Ovary (tissue), 9 donors: ENCODE data around the gene HIVEP3. TPM values are rescaled to one million over a fixed set of nuclear protein-coding genes. Genes with fewer than 3 reads are reported as not detected.

Experiments
- DNase-seq, 5 donors: peaks; one replicate each; pipeline ENCODE4 v3.0.0-alpha.2; 2019 to 2020
- H3K27ac ChIP-seq, 2 donors: fragments of 200-600 bp; one replicate each; pipeline versions ENCODE4 v1.5.1 to v1.8.0; 2019 to 2022
- H3K27me3 ChIP-seq: fragments of 200-600 bp; one replicate; pipeline ENCODE4 v1.8.0; 2022
- H3K36me3 ChIP-seq: fragments of 200-600 bp; sonication (generic); one replicate; pipeline ENCODE4 v1.5.1; 2019
- H3K4me1 ChIP-seq: one replicate; pipeline ENCODE4 v1.8.1; 2013; ENCODE audit warnings: mild to moderate bottlenecking, moderate library complexity; ENCODE audit not compliant: insufficient read depth
- H3K4me3 ChIP-seq: fragments of 200-600 bp; sonication (generic); one replicate; pipeline ENCODE4 v1.5.1; 2017
- H3K9me3 ChIP-seq, 2 donors: fragments of 200-600 bp in 1 of 2; sonication (generic) in 1 of 2; one replicate each; pipeline versions ENCODE4 v1.5.1 to v1.8.1; 2013 to 2019; ENCODE audit warnings: mild to moderate bottlenecking in 1 of 2, moderate library complexity in 1 of 2
- EP300 ChIP-seq: sonication (generic); formaldehyde crosslinking; IDR thresholded peaks from one replicate; pipeline ENCODE4 v1.6.1; 2017; ENCODE audit warnings: antibody characterized with exemption
- POLR2A ChIP-seq: fragments of 450-650 bp; IDR thresholded peaks from one replicate; pipeline ENCODE4 v1.6.1; 2017; ENCODE audit warnings: antibody characterized with exemption, mild to moderate bottlenecking, moderate library complexity
- WGBS, 3 donors: extraction: QIAGEN DNeasy Blood & Tissue Kit in 1 of 3; methylation state at CpG; one replicate each; pipeline versions ENCODE4 v1.1.5 to v1.1.7; 2013 to 2017; 5-methylcytosine and 5-hydroxymethylcytosine counted together
- intact Hi-C, 4 donors: fragments of 100-400 bp; cut with DNase I; formaldehyde crosslinking; loops; one replicate each; pipeline versions ENCODE4 v1.11.0 to v1.15.1; 2022 to 2023
- polyA plus RNA-seq, 2 donors: library from polyadenylated mRNA; stranded (reverse); fragments of 200-250 nt in 1 of 2; fragments of 350-450 nt in 1 of 2; fragmentation: Illumina TruSeq in 1 of 2; extraction: RNeasy Lipid Tissue Mini Kit (QIAGEN cat#74804) in 1 of 2; gene quantifications; one replicate each; pipeline ENCODE4 v1.2.3, GENCODE V29; 2013 to 2014
- total RNA-seq, 7 donors: library from RNA; depleted of rRNA in 2 of 7; stranded (reverse); fragments of >200 nt in 2 of 7; fragmentation: NEBNext Ultra II Directional in 3 of 7; extraction: Animal tissue kit (Norgen Biotek cat#: 25700) in 3 of 7; gene quantifications; one replicate each; pipeline versions ENCODE4 v1.1.0 to v1.2.4, GENCODE V29; 2016 to 2023
- TF ChIP-seq, protein P1 (sequence below), 3 donors: fragments of 450-650 bp in 2 of 3; fragments of 200-600 bp in 1 of 3; IDR thresholded peaks; one replicate each; pipeline versions ENCODE4 v1.5.1 to v1.8.0; 2016 to 2022; ENCODE audit warnings: antibody characterized with exemption in 3 of 3, mild to moderate bottlenecking in 1 of 3
- donor health status: DM: no; HTN: no; CAD: no; lungs with moderate emphysema.
- donor health status: DM: no; HTN: no; CAD: no.
- donor health status: Bipolar disorder and iron deficiency.
- donor health status: DM: yes; HTN: yes; CAD: no.
- donor health status: DM: no; HTN: no; CAD: no.
- donor health status: DM: yes; HTN: yes; CAD: no.

The HIVEP3 gene
- total and polyA plus RNA-seq, 9 donors: 3.0 to 7.5 (median 5.2) TPM

- H3K4me3 ChIP-seq: no peak overlapping the region
- DNase-seq: no peak
- H3K36me3 ChIP-seq: no peaks in the 10 kb centered on the region
- no peaks in the 10 kb centered on the region for H3K9me3 ChIP-seq
- H3K4me1 ChIP-seq: peaks cover 11% of the 10 kb centered on the region
- TF ChIP-seq, protein P1, sequence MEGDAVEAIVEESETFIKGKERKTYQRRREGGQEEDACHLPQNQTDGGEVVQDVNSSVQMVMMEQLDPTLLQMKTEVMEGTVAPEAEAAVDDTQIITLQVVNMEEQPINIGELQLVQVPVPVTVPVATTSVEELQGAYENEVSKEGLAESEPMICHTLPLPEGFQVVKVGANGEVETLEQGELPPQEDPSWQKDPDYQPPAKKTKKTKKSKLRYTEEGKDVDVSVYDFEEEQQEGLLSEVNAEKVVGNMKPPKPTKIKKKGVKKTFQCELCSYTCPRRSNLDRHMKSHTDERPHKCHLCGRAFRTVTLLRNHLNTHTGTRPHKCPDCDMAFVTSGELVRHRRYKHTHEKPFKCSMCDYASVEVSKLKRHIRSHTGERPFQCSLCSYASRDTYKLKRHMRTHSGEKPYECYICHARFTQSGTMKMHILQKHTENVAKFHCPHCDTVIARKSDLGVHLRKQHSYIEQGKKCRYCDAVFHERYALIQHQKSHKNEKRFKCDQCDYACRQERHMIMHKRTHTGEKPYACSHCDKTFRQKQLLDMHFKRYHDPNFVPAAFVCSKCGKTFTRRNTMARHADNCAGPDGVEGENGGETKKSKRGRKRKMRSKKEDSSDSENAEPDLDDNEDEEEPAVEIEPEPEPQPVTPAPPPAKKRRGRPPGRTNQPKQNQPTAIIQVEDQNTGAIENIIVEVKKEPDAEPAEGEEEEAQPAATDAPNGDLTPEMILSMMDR (IDR thresholded peaks at IDR 0.05): no peak
- TF ChIP-seq POLR2A: no peak
- no peak for TF ChIP-seq EP300
- H3K27ac ChIP-seq: no peak overlapping the region
- intact Hi-C loops: no loop called here
- H3K27me3 ChIP-seq: no peaks in the 10 kb centered on the region
These were observed 39.1 kb downstream of the HIVEP3 start for GRCh38 chr1:41879617-41880016.

- Histone ChIP-seq H3K4me1 (peaks cover 11% of the 10 kb centered on the region), H3K9me3 (no peaks in the 10 kb centered on the region), H3K27me3 (no peaks in the 10 kb centered on the region), H3K36me3 (no peaks in the 10 kb centered on the region), H3K27ac (no peak overlapping the region), H3K4me3 (no peak overlapping the region)
- no peak for TF ChIP-seq EP300
- TF ChIP-seq POLR2A: no peak
- TF ChIP-seq, protein P1 (IDR thresholded peaks at IDR 0.05): no peak
- intact Hi-C loops: no loop called here
- 96 to 97% (median 96%) methylated on average over 5 of the region's 5 CpGs for WGBS, 3 donors
- DNase-seq: no peak
These were observed 39.8 kb downstream of the HIVEP3 start for GRCh38 chr1:41878911-41879310.

- Histone ChIP-seq H3K9me3 (no peaks in the 10 kb centered on the region), H3K36me3 (no peaks in the 10 kb centered on the region), H3K4me3 (no peak overlapping the region), H3K27me3 (no peaks in the 10 kb centered on the region), H3K27ac (no peak overlapping the region), H3K4me1 (peaks cover 11% of the 10 kb centered on the region)
- TF ChIP-seq EP300: no peak
- TF ChIP-seq, protein P1 (IDR thresholded peaks at IDR 0.05): no peak
- TF ChIP-seq POLR2A: no peak
- no peak for DNase-seq
- 90 to 97% (median 95%) methylated on average over 1 of the region's 1 CpG for WGBS, 3 donors
- intact Hi-C loops: no loop called here
These were observed 40.2 kb downstream of the HIVEP3 start for GRCh38 chr1:41878495-41878894.

GRCh38 chr1:41876576-41877445 is 41.9 kb downstream of the HIVEP3 start:
- WGBS, 3 donors: 5 to 10% (median 6%) methylated on average over 3 of the region's 3 CpGs
- DNase-seq: no peak
- H3K9me3 ChIP-seq: no peaks in the 10 kb centered on the region
- no peaks in the 10 kb centered on the region for H3K36me3 ChIP-seq
- H3K4me3 ChIP-seq: no peak overlapping the region
- no peaks in the 10 kb centered on the region for H3K27me3 ChIP-seq
- intact Hi-C loops: no loop called here
- H3K4me1 ChIP-seq: peaks cover 8% of the 10 kb centered on the region
- TF ChIP-seq POLR2A (no peak), EP300 (no peak)
- TF ChIP-seq, protein P1 (IDR thresholded peaks at IDR 0.05): no peak
- peak overlapping the region in 1 of 2 donors; percentile 39 for H3K27ac ChIP-seq
